Measurements from ENCODE around the gene FRMD7.
A peak's percentile ranks its signal among the peaks of the same experiment; 100 is the strongest.

The FRMD7 gene

DNA sequence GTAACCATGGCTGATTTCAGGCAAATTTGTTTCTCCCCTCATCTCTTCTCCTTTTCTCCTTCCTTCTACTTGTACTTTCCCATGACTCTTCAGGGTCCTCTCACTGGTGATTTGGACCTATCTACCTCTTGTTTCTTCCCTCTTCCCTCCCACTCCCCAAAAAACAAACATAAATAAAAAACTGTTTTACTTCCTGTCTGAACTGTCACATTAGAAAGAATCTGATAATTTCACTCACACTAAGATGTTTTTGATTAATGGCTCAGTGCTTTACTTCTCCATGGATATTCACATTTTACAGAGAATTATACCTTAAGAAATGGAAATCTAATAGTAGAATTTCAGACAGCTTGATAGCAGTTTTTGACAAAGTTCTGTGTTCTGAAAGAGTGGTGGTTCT is 97.6 kb downstream of the FRMD7 start:
- Histone ChIP-seq H3K4me1 (ENCODE audit: control insufficient read depth, insufficient read depth, low read length) (peaks cover 19% of the 10 kb centered on the region), H3K9me3 (ENCODE audit: control insufficient read depth, insufficient read depth, low read depth, low read length) (no peaks in the 10 kb centered on the region), H3K4me3 (ENCODE audit: low read depth, low read length) (no peak overlapping the region), H3K27ac (ENCODE audit: extremely low read depth, low read depth, low read length) (no peak overlapping the region), H3K36me3 (ENCODE audit: control insufficient read depth in 2 of 2, insufficient read depth in 1 of 2, low read length in 2 of 2) (no peaks in the 10 kb centered on the region)
- POLR2A ChIA-PET, result no interaction called here
- TF ChIP-seq, protein P1, sequence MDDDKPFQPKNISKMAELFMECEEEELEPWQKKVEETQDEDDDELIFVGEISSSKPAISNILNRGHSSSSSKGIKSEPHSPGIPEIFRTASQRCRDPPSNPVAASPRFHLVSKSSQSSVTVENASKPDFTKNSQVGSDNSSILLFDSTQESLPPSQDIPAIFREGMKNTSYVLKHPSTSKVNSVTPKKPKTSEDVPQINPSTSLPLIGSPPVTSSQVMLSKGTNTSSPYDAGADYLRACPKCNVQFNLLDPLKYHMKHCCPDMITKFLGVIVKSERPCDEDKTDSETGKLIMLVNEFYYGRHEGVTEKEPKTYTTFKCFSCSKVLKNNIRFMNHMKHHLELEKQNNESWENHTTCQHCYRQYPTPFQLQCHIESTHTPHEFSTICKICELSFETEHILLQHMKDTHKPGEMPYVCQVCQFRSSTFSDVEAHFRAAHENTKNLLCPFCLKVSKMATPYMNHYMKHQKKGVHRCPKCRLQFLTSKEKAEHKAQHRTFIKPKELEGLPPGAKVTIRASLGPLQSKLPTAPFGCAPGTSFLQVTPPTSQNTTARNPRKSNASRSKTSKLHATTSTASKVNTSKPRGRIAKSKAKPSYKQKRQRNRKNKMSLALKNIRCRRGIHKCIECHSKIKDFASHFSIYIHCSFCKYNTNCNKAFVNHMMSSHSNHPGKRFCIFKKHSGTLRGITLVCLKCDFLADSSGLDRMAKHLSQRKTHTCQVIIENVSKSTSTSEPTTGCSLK (tag by site-specific recombination; IDR thresholded peaks at IDR 0.05), result no peak
- TF ChIP-seq PRDM1 (tag by site-specific recombination; IDR thresholded peaks at IDR 0.05) (peak; percentile 64; the same call in 1 of the 2 replicates), SP7 (tag by site-specific recombination; IDR thresholded peaks at IDR 0.05) (no peak)
- CTCF ChIA-PET, result no interaction called here
